Cardiac muscle cell (in vitro differentiated cells and primary cell): ENCODE data around the gene CHID1. TPM values are rescaled to one million over a fixed set of nuclear protein-coding genes. Genes with fewer than 3 reads are reported as not detected.

Source experiments
- DNase-seq, 2 donors: peaks; one replicate each; pipeline versions ENCODE4 v3.0.0 to v3.0.0-alpha.2; 2010 to 2017; ENCODE audit warnings: low read depth in 1 of 2, low spot score in 1 of 2
- H3K27ac ChIP-seq: fragments of 200-600 bp; sonication (generic); 2 replicates; pipeline ENCODE4 v1.5.1; 2016
- H3K27me3 ChIP-seq: fragments of 200-600 bp; sonication (generic); 2 replicates; pipeline ENCODE4 v1.6.0; 2016; ENCODE audit warnings: control low read depth
- H3K36me3 ChIP-seq: fragments of 200-600 bp; sonication (generic); 2 replicates; pipeline ENCODE4 v1.5.1; 2016; ENCODE audit warnings: control low read depth
- H3K4me1 ChIP-seq: fragments of 200-600 bp; sonication (generic); 2 replicates; pipeline ENCODE4 v1.8.1; 2017; ENCODE audit warnings: low read depth, mild to moderate bottlenecking, mixed run types
- H3K4me3 ChIP-seq: fragments of 200-600 bp; sonication (generic); 2 replicates; pipeline ENCODE4 v1.5.1; 2016; ENCODE audit warnings: mild to moderate bottlenecking
- H3K9me3 ChIP-seq: fragments of 200-600 bp; sonication (generic); 2 replicates; pipeline ENCODE4 v1.5.1; 2017; ENCODE audit warnings: low read depth, mild to moderate bottlenecking, control low read depth
- CTCF ChIP-seq: IDR thresholded peaks from 2 replicates; pipeline ENCODE4 v1.5.1; 2012; ENCODE audit warnings: low read depth, mild to moderate bottlenecking, low read length
- polyA plus RNA-seq: library from polyadenylated mRNA; unstranded; fragments of >200 nt; fragmentation: Nextera tagmentation; extraction: Ambion mirVana; gene quantifications from 2 replicates; pipeline ENCODE4 v1.2.1, GENCODE V29; 2016
- total RNA-seq: library from RNA; depleted of rRNA; stranded (reverse); fragments of >200 nt; gene quantifications from 2 replicates; pipeline ENCODE4 v1.2.3, GENCODE V29; 2016

The CHID1 gene
- total and polyA plus RNA-seq, 2 experiments from 2014 or later = 67.7 to 145 TPM

GRCh38 chr11:873706-874105 lies 36.9 kb downstream of the CHID1 start:
- Histone ChIP-seq H3K4me3 (no peak overlapping the region), H3K27me3 (no peaks in the 10 kb centered on the region), H3K4me1 (no peaks in the 10 kb centered on the region), H3K9me3 (no peaks in the 10 kb centered on the region), H3K27ac (no peak overlapping the region), H3K36me3 (no peaks in the 10 kb centered on the region)
- no peak for TF ChIP-seq CTCF
- DNase-seq = peak in 1 of 2 donors; percentile 48

- H3K36me3 ChIP-seq = no peaks in the 10 kb centered on the region
- H3K9me3 ChIP-seq = no peaks in the 10 kb centered on the region
- H3K4me3 ChIP-seq = no peak overlapping the region
- DNase-seq = no peak
- H3K27ac ChIP-seq = no peak overlapping the region
- H3K4me1 ChIP-seq = no peaks in the 10 kb centered on the region
- no peak for TF ChIP-seq CTCF
- H3K27me3 ChIP-seq = no peaks in the 10 kb centered on the region
Measured at GRCh38 chr11:872799-873198, 37.8 kb downstream of the CHID1 start.

- Histone ChIP-seq H3K9me3 (no peaks in the 10 kb centered on the region), H3K27ac (no peak overlapping the region), H3K4me3 (no peak overlapping the region), H3K4me1 (no peaks in the 10 kb centered on the region), H3K36me3 (peaks cover 3% of the 10 kb centered on the region), H3K27me3 (no peaks in the 10 kb centered on the region)
- no peak for DNase-seq
- TF ChIP-seq CTCF = no peak
Measured at GRCh38 chr11:871472-871871, 39.1 kb downstream of the CHID1 start.

- Histone ChIP-seq H3K4me1 (no peaks in the 10 kb centered on the region), H3K36me3 (peaks cover 3% of the 10 kb centered on the region), H3K27ac (no peak overlapping the region), H3K9me3 (no peaks in the 10 kb centered on the region), H3K4me3 (no peak overlapping the region), H3K27me3 (no peaks in the 10 kb centered on the region)
- TF ChIP-seq CTCF = no peak
- no peak for DNase-seq
Measured at GRCh38 chr11:870418-870817, 40.2 kb downstream of the CHID1 start.

- H3K4me3 ChIP-seq = no peak overlapping the region
- no peak overlapping the region for H3K27ac ChIP-seq
- TF ChIP-seq CTCF = peak; percentile 17
- no peaks in the 10 kb centered on the region for H3K27me3 ChIP-seq
- H3K36me3 ChIP-seq = peaks cover 3% of the 10 kb centered on the region
- DNase-seq = no peak
- no peaks in the 10 kb centered on the region for H3K9me3 ChIP-seq
- no peaks in the 10 kb centered on the region for H3K4me1 ChIP-seq
Measured at GRCh38 chr11:870127-870413, 40.5 kb downstream of the CHID1 start.

- no peaks in the 10 kb centered on the region for H3K27me3 ChIP-seq
- H3K27ac ChIP-seq = no peak overlapping the region
- peaks cover 3% of the 10 kb centered on the region for H3K36me3 ChIP-seq
- DNase-seq = no peak
- no peak overlapping the region for H3K4me3 ChIP-seq
- no peaks in the 10 kb centered on the region for H3K9me3 ChIP-seq
- no peaks in the 10 kb centered on the region for H3K4me1 ChIP-seq
- no peak for TF ChIP-seq CTCF
Measured at GRCh38 chr11:869399-870126, 41.0 kb downstream of the CHID1 start.
